ENCODE results near the gene MYO9B. TPM values are rescaled to one million over a fixed set of nuclear protein-coding genes. Genes with fewer than 3 reads are reported as not detected.

The MYO9B gene
- total and polyA plus RNA-seq, 9 of the 15 experiments (the other 6 are each of a cell fraction or from before 2014, with no cell fraction given): 2.4 to 77.6 (median 23.0) TPM

GRCh38 chr19:17227798-17228367, 152.3 kb downstream of the MYO9B start (continued):
- TF ChIP-seq, protein P1, sequence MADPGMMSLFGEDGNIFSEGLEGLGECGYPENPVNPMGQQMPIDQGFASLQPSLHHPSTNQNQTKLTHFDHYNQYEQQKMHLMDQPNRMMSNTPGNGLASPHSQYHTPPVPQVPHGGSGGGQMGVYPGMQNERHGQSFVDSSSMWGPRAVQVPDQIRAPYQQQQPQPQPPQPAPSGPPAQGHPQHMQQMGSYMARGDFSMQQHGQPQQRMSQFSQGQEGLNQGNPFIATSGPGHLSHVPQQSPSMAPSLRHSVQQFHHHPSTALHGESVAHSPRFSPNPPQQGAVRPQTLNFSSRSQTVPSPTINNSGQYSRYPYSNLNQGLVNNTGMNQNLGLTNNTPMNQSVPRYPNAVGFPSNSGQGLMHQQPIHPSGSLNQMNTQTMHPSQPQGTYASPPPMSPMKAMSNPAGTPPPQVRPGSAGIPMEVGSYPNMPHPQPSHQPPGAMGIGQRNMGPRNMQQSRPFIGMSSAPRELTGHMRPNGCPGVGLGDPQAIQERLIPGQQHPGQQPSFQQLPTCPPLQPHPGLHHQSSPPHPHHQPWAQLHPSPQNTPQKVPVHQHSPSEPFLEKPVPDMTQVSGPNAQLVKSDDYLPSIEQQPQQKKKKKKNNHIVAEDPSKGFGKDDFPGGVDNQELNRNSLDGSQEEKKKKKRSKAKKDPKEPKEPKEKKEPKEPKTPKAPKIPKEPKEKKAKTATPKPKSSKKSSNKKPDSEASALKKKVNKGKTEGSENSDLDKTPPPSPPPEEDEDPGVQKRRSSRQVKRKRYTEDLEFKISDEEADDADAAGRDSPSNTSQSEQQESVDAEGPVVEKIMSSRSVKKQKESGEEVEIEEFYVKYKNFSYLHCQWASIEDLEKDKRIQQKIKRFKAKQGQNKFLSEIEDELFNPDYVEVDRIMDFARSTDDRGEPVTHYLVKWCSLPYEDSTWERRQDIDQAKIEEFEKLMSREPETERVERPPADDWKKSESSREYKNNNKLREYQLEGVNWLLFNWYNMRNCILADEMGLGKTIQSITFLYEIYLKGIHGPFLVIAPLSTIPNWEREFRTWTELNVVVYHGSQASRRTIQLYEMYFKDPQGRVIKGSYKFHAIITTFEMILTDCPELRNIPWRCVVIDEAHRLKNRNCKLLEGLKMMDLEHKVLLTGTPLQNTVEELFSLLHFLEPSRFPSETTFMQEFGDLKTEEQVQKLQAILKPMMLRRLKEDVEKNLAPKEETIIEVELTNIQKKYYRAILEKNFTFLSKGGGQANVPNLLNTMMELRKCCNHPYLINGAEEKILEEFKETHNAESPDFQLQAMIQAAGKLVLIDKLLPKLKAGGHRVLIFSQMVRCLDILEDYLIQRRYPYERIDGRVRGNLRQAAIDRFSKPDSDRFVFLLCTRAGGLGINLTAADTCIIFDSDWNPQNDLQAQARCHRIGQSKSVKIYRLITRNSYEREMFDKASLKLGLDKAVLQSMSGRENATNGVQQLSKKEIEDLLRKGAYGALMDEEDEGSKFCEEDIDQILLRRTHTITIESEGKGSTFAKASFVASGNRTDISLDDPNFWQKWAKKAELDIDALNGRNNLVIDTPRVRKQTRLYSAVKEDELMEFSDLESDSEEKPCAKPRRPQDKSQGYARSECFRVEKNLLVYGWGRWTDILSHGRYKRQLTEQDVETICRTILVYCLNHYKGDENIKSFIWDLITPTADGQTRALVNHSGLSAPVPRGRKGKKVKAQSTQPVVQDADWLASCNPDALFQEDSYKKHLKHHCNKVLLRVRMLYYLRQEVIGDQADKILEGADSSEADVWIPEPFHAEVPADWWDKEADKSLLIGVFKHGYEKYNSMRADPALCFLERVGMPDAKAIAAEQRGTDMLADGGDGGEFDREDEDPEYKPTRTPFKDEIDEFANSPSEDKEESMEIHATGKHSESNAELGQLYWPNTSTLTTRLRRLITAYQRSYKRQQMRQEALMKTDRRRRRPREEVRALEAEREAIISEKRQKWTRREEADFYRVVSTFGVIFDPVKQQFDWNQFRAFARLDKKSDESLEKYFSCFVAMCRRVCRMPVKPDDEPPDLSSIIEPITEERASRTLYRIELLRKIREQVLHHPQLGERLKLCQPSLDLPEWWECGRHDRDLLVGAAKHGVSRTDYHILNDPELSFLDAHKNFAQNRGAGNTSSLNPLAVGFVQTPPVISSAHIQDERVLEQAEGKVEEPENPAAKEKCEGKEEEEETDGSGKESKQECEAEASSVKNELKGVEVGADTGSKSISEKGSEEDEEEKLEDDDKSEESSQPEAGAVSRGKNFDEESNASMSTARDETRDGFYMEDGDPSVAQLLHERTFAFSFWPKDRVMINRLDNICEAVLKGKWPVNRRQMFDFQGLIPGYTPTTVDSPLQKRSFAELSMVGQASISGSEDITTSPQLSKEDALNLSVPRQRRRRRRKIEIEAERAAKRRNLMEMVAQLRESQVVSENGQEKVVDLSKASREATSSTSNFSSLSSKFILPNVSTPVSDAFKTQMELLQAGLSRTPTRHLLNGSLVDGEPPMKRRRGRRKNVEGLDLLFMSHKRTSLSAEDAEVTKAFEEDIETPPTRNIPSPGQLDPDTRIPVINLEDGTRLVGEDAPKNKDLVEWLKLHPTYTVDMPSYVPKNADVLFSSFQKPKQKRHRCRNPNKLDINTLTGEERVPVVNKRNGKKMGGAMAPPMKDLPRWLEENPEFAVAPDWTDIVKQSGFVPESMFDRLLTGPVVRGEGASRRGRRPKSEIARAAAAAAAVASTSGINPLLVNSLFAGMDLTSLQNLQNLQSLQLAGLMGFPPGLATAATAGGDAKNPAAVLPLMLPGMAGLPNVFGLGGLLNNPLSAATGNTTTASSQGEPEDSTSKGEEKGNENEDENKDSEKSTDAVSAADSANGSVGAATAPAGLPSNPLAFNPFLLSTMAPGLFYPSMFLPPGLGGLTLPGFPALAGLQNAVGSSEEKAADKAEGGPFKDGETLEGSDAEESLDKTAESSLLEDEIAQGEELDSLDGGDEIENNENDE (IDR thresholded peaks at IDR 0.05; ENCODE audit: low read depth, low read length): no peak
- TF ChIP-seq ZBTB7A (IDR thresholded peaks at IDR 0.05; ENCODE audit: borderline replicate concordance, control insufficient read depth, low read depth, low read length) (peak; percentile 21; the same call in 1 of the 2 replicates), SMAD4 (CRISPR knock-in tag; conservative IDR thresholded peaks at IDR 0.05) (0 out of 2 replicates have a peak, but pooled peaks have one; percentile 8)
- TF ChIP-seq, protein P2, sequence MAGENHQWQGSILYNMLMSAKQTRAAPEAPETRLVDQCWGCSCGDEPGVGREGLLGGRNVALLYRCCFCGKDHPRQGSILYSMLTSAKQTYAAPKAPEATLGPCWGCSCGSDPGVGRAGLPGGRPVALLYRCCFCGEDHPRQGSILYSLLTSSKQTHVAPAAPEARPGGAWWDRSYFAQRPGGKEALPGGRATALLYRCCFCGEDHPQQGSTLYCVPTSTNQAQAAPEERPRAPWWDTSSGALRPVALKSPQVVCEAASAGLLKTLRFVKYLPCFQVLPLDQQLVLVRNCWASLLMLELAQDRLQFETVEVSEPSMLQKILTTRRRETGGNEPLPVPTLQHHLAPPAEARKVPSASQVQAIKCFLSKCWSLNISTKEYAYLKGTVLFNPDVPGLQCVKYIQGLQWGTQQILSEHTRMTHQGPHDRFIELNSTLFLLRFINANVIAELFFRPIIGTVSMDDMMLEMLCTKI (IDR thresholded peaks at IDR 0.05; ENCODE audit: partially characterized antibody): no peak
